GM19455 (cell line): Measurements from ENCODE around the gene PHLPP1.
"Not testable (repeated sequence)": the region's sequence is repeated elsewhere in the genome, so short reads cannot be mapped to it uniquely, and the experiment has no call there.

Experiments
- ATAC-seq: cut with Tn5 transposase; IDR thresholded peaks from one replicate; pipeline ENCODE4 v1.9.1; 2021; ENCODE audit not compliant: unreplicated experiment

The PHLPP1 gene

GRCh38 chr18:62740650-62741049 is 25.3 kb downstream of the PHLPP1 start:
- ATAC-seq, result not testable (repeated sequence)

- no peak for ATAC-seq
These were observed 25.8 kb downstream of the PHLPP1 start for GRCh38 chr18:62741118-62741566.

- no peak for ATAC-seq
These were observed 26.2 kb downstream of the PHLPP1 start for GRCh38 chr18:62741584-62741983.

- ATAC-seq, result peak; percentile 73
These were observed 29.0 kb downstream of the PHLPP1 start for GRCh38 chr18:62744076-62744968.

- no peak for ATAC-seq
These were observed 29.9 kb downstream of the PHLPP1 start for GRCh38 chr18:62745089-62745751.

- ATAC-seq, result no peak
These were observed 34.0 kb downstream of the PHLPP1 start for GRCh38 chr18:62749389-62749788.

- no peak for ATAC-seq
These were observed 36.0 kb downstream of the PHLPP1 start for GRCh38 chr18:62751341-62751821.

- ATAC-seq, result no peak
These were observed 36.6 kb downstream of the PHLPP1 start for GRCh38 chr18:62751977-62752376.

- no peak for ATAC-seq
These were observed 38.7 kb downstream of the PHLPP1 start for GRCh38 chr18:62754026-62754425.

GRCh38 chr18:62755454-62755853 is 40.1 kb downstream of the PHLPP1 start:
- no peak for ATAC-seq

- no peak for ATAC-seq
These were observed 40.6 kb downstream of the PHLPP1 start for GRCh38 chr18:62755946-62756345.

GRCh38 chr18:62757399-62758010 is 42.2 kb downstream of the PHLPP1 start:
- ATAC-seq, result no peak

- ATAC-seq, result no peak
These were observed 43.2 kb downstream of the PHLPP1 start for GRCh38 chr18:62758591-62758990.

GRCh38 chr18:62759704-62760402 is 44.5 kb downstream of the PHLPP1 start:
- ATAC-seq, result no peak

GRCh38 chr18:62760403-62760734 is 45.0 kb downstream of the PHLPP1 start:
- ATAC-seq, result no peak

GRCh38 chr18:62763101-62763521 is 47.8 kb downstream of the PHLPP1 start:
- ATAC-seq, result no peak

- ATAC-seq, result no peak
These were observed 50.9 kb downstream of the PHLPP1 start for GRCh38 chr18:62766266-62766665.

- ATAC-seq, result no peak
These were observed 52.0 kb downstream of the PHLPP1 start for GRCh38 chr18:62767321-62767720.

- ATAC-seq, result no peak
These were observed 52.7 kb downstream of the PHLPP1 start for GRCh38 chr18:62767836-62768557.

GRCh38 chr18:62768558-62768943 is 53.2 kb downstream of the PHLPP1 start:
- ATAC-seq, result no peak
